Measurements from ENCODE around the gene SPINK9. TPM values are rescaled to one million over a fixed set of nuclear protein-coding genes. Genes with fewer than 3 reads are reported as not detected.

The SPINK9 gene
- total RNA-seq, 1 experiment from 2014 or later, result not detected

GRCh38 chr5:148383564-148384379, 48.4 kb downstream of the SPINK9 start, which contains the start of gene FBXO38:
Gene FBXO38, plus strand, starts transcription at chr5:148383958. Its CDS starts 10,819 bp downstream, at chr5:148394777.
- peak within 1 kb of the TSS; percentile 82 for H3K9ac ChIP-seq (ENCODE audit: low read length)
- peak within 1 kb of the TSS; percentile 83 for H2AFZ ChIP-seq (ENCODE audit: low read depth, low read length, poor library complexity, severe bottlenecking)
- H3K9me3 ChIP-seq (ENCODE audit: control insufficient read depth in 1 of 2, insufficient read depth in 1 of 2, low read depth in 1 of 2, low read length in 2 of 2), result no peaks in the 10 kb centered on the region
- H3K36me3 ChIP-seq (ENCODE audit: control insufficient read depth in 1 of 2, insufficient read depth in 2 of 2, low read length in 2 of 2), result no peaks in the 10 kb centered on the region
- intact Hi-C loops (cut with micrococcal nuclease), result loop anchor here (5.0 kb wide), 1 partner anchor 349 kb away; no protein-coding TSS in a partner anchor
- ATAC-seq (peak; percentile 96), DNase-seq (ENCODE audit: low read depth, low spot score) (peak; percentile 94)
- CTCF ChIA-PET, result interaction anchor here (1.0 kb wide), 1 partner anchor 9 kb away, joined by 3 read pairs; no protein-coding TSS in a partner anchor
- H3K9me2 ChIP-seq (ENCODE audit: insufficient read depth), result no peaks in the 10 kb centered on the region
- H3K27me3 ChIP-seq (ENCODE audit: insufficient read depth, low read length), result no peaks in the 10 kb centered on the region
- peaks cover 45% of the 10 kb centered on the region for H3K79me2 ChIP-seq (ENCODE audit: insufficient read depth, low read length)
- BruUV-seq (replicated peaks), result no TSS peak
- peak within 1 kb of the TSS; percentile 82 for H3K4me2 ChIP-seq (ENCODE audit: low read length)
- H4K20me1 ChIP-seq (ENCODE audit: insufficient read depth), result no peaks in the 10 kb centered on the region
- RAD21 ChIA-PET (ENCODE audit: low non-redundant PET in 1 of 2, low total read pairs in 2 of 2, uncharacterized antibody in 2 of 2, unreplicated experiment in 2 of 2), result no interaction called here
- peak within 1 kb of the TSS; percentile 47 for H3K27ac ChIP-seq (ENCODE audit: low read depth, low read length)
- peaks cover 4 to 21% of the 10 kb centered on the region in 2 experiments; a peak in 3 of 4 replicates for H3K4me1 ChIP-seq (ENCODE audit: control insufficient read depth in 1 of 2, insufficient read depth in 2 of 2, low read length in 2 of 2)
- peak within 1 kb of the TSS; percentile 85 for H3K4me3 ChIP-seq (replicated peaks in 1 of 2; ENCODE audit: low read depth in 1 of 2, low read length in 2 of 2)
- POLR2A ChIA-PET, result no interaction called here
- TF ChIP-seq POLR2AphosphoS5 (IDR thresholded peaks at IDR 0.05; ENCODE audit: low read depth, low read length) (peak; percentile 88), YY1 (IDR thresholded peaks at IDR 0.05; ENCODE audit: extremely low read depth, insufficient replicate concordance, low read depth, low read length) (peak; percentile 100), ZFX (IDR thresholded peaks at IDR 0.05) (peak; percentile 98), REST (IDR thresholded peaks at IDR 0.05; ENCODE audit: low read depth) (no peak), TCF7L2 (IDR thresholded peaks at IDR 0.05; ENCODE audit: borderline replicate concordance, extremely low read depth, insufficient read depth, insufficient read length) (peak; percentile 47), JUND (IDR thresholded peaks at IDR 0.05) (no peak; the same call in 1 of the 2 replicates), EZH2phosphoT487 (IDR thresholded peaks at IDR 0.05; ENCODE audit: borderline replicate concordance) (no peak), CBX3 (IDR thresholded peaks at IDR 0.05; ENCODE audit: low read depth) (peak; percentile 88; the same call in 1 of the 2 replicates), POLR2A (IDR thresholded peaks at IDR 0.05; ENCODE audit: borderline replicate concordance, extremely low read depth, insufficient read depth, insufficient read length) (peak; percentile 37), MAX (IDR thresholded peaks at IDR 0.05) (peak; percentile 93), RAD21 (IDR thresholded peaks at IDR 0.05; ENCODE audit: low read depth) (no peak), ZBTB33 (IDR thresholded peaks at IDR 0.05; ENCODE audit: extremely low read depth, insufficient replicate concordance, low read length) (no peak), ATF3 (IDR thresholded peaks at IDR 0.05) (no peak; the same call in 1 of the 2 replicates), ZNF274 (IDR thresholded peaks at IDR 0.05; ENCODE audit: low read depth, low read length) (no peak), SIN3A (IDR thresholded peaks at IDR 0.05; ENCODE audit: low read depth) (peak; percentile 91), CTCF (IDR thresholded peaks at IDR 0.05 in 2 of 3, conservative IDR thresholded peaks at IDR 0.05 in 1 of 3; ENCODE audit: borderline replicate concordance in 1 of 3, insufficient read depth in 1 of 3, low read depth in 2 of 3, low read length in 2 of 3) (no peak), SP1 (IDR thresholded peaks at IDR 0.05; ENCODE audit: low read depth) (peak; percentile 63; the same call in 1 of the 2 replicates), EGR1 (IDR thresholded peaks at IDR 0.05; ENCODE audit: low read depth) (peak; percentile 92)
